Endodermal cell (in vitro differentiated cells): ENCODE results near the gene ASCC1. TPM values are rescaled to one million over a fixed set of nuclear protein-coding genes. Genes with fewer than 3 reads are reported as not detected.
"Not testable (repeated sequence)": the region's sequence is repeated elsewhere in the genome, so short reads cannot be mapped to it uniquely, and the experiment has no call there.

Source experiments
- DNase-seq: peaks from one replicate; pipeline ENCODE4 v3.0.0-alpha.2; 2017
- H3K27ac ChIP-seq: 2 replicates; pipeline ENCODE4 v1.5.1; 2013; ENCODE audit warnings: mild to moderate bottlenecking, low read depth, low read length, moderate library complexity
- H3K27me3 ChIP-seq: 2 replicates; pipeline ENCODE4 v1.6.1; 2013; ENCODE audit warnings: mild to moderate bottlenecking, low read length, moderate library complexity; ENCODE audit not compliant: insufficient read depth, control insufficient read depth, poor library complexity, severe bottlenecking
- H3K36me3 ChIP-seq: 2 replicates; pipeline ENCODE4 v1.7.0; 2013; ENCODE audit warnings: mild to moderate bottlenecking, low read length, moderate library complexity; ENCODE audit not compliant: control insufficient read depth, insufficient read depth
- H3K4me1 ChIP-seq: one replicate; pipeline ENCODE4 v1.7.0; 2013; ENCODE audit warnings: low read length; ENCODE audit not compliant: control insufficient read depth, insufficient read depth
- H3K4me3 ChIP-seq: 2 replicates; pipeline ENCODE4 v1.5.1; 2013; ENCODE audit warnings: mild to moderate bottlenecking, low read length, moderate library complexity
- H3K9ac ChIP-seq: 2 replicates; pipeline ENCODE4 v1.6.1; 2013; ENCODE audit warnings: mild to moderate bottlenecking, low read length, moderate library complexity; ENCODE audit not compliant: poor library complexity, severe bottlenecking; ENCODE audit errors: extremely low read depth
- H3K9me3 ChIP-seq: 2 replicates; pipeline ENCODE4 v1.6.1; 2013; ENCODE audit warnings: mild to moderate bottlenecking, low read length, moderate library complexity; ENCODE audit not compliant: control insufficient read depth
- H3K27ac Mint-ChIP-seq: 2 replicates; pipeline ENCODE4 v1.8.0; 2020; ENCODE audit warnings: mixed read lengths
- H3K27me3 Mint-ChIP-seq: 2 replicates; pipeline ENCODE4 v1.8.0; 2021; ENCODE audit warnings: mild to moderate bottlenecking, mixed read lengths; ENCODE audit not compliant: insufficient read depth
- H3K36me3 Mint-ChIP-seq: 2 replicates; pipeline ENCODE4 v1.8.0; 2020; ENCODE audit warnings: low read depth, mixed read lengths
- H3K4me1 Mint-ChIP-seq: 2 replicates; pipeline ENCODE4 v1.8.0; 2020; ENCODE audit warnings: mixed read lengths
- H3K4me3 Mint-ChIP-seq: 2 replicates; pipeline ENCODE4 v1.8.0; 2020; ENCODE audit warnings: mild to moderate bottlenecking, moderate library complexity, mixed read lengths
- H3K9me3 Mint-ChIP-seq: 2 replicates; pipeline ENCODE4 v1.8.0; 2020; ENCODE audit warnings: mild to moderate bottlenecking, mixed read lengths
- CTCF ChIP-seq: fragments of 200-600 bp; sonication (generic); conservative IDR thresholded peaks from 2 replicates; pipeline ENCODE4 v1.5.0; 2021; ENCODE audit warnings: antibody characterized with exemption, mild to moderate bottlenecking
- WGBS, 2 experiments: methylation state at CpG; one replicate each; pipeline versions ENCODE4 v1.1.5 to v1.1.7; 2013; ENCODE audit warnings: missing lambda C conversion rate in 2 of 2, mixed read lengths in 1 of 2; ENCODE audit not compliant: insufficient coverage in 1 of 2, insufficient read length in 1 of 2; 5-methylcytosine and 5-hydroxymethylcytosine counted together
- total RNA-seq, 2 donors: library from RNA; stranded (reverse); fragmentation: NEBNext Ultra II Directional in 1 of 2; extraction: Animal tissue kit (Norgen Biotek cat#: 25700) in 1 of 2; gene quantifications; 2 replicates in 1 of 2; 3 replicates in 1 of 2; pipeline ENCODE4 v1.2.1, GENCODE V29; 2021

ASCC1 gene
- total RNA-seq, 2 donors from 2014 or later: 29.2 to 34.0 TPM

GRCh38 chr10:72158176-72158575 lies 57.9 kb downstream of the ASCC1 start:
- Histone ChIP-seq H3K36me3 (peaks cover 10% of the 10 kb centered on the region), H3K27me3 (no peaks in the 10 kb centered on the region), H3K9ac (no peak overlapping the region), H3K4me3 (no peak overlapping the region), H3K9me3 (no peaks in the 10 kb centered on the region), H3K27ac (peak overlapping the region; percentile 68), H3K4me1 (no peaks in the 10 kb centered on the region)
- Mint-ChIP-seq H3K9me3 (no peaks in the 10 kb centered on the region), H3K27me3 (no peaks in the 10 kb centered on the region), H3K4me1 (peaks cover 1% of the 10 kb centered on the region), H3K4me3 (no peak overlapping the region), H3K36me3 (peaks cover 22% of the 10 kb centered on the region), H3K27ac (no peak overlapping the region)
- no peak for DNase-seq
- WGBS, 2 experiments: 79 to 92% methylated on average over 7 to 9 of the region's 9 CpGs
- no peak for TF ChIP-seq CTCF

- H3K4me1 Mint-ChIP-seq: peaks cover 1% of the 10 kb centered on the region
- Histone ChIP-seq H3K27me3 (no peaks in the 10 kb centered on the region), H3K9me3 (no peaks in the 10 kb centered on the region), H3K4me1 (no peaks in the 10 kb centered on the region), H3K36me3 (peaks cover 9% of the 10 kb centered on the region), H3K27ac (no peak overlapping the region), H3K4me3 (no peak overlapping the region), H3K9ac (no peak overlapping the region)
- no peak overlapping the region for H3K4me3 Mint-ChIP-seq
- no peak for TF ChIP-seq CTCF
- H3K27me3 Mint-ChIP-seq: no peaks in the 10 kb centered on the region
- peaks cover 4% of the 10 kb centered on the region for H3K9me3 Mint-ChIP-seq
- H3K36me3 Mint-ChIP-seq: peaks cover 24% of the 10 kb centered on the region
- WGBS, 2 experiments: 96 to 100% methylated on average over 6 to 10 of the region's 10 CpGs
- no peak for DNase-seq
- no peak overlapping the region for H3K27ac Mint-ChIP-seq
Observed at GRCh38 chr10:72156223-72156622, 59.9 kb downstream of the ASCC1 start.

GRCh38 chr10:72152286-72152685 lies 63.8 kb downstream of the ASCC1 start:
- peaks cover 4% of the 10 kb centered on the region for H3K9me3 Mint-ChIP-seq
- no peaks in the 10 kb centered on the region for H3K4me1 Mint-ChIP-seq
- no peak overlapping the region for H3K4me3 Mint-ChIP-seq
- Histone ChIP-seq H3K9ac (no peak overlapping the region), H3K4me3 (no peak overlapping the region), H3K27me3 (no peaks in the 10 kb centered on the region), H3K36me3 (no peaks in the 10 kb centered on the region), H3K4me1 (no peaks in the 10 kb centered on the region), H3K9me3 (no peaks in the 10 kb centered on the region), H3K27ac (no peak overlapping the region)
- no peak for DNase-seq
- H3K36me3 Mint-ChIP-seq: peaks cover 26% of the 10 kb centered on the region
- H3K27me3 Mint-ChIP-seq: no peaks in the 10 kb centered on the region
- WGBS, 2 experiments: 91 to 94% methylated on average over 6 to 7 of the region's 7 CpGs
- H3K27ac Mint-ChIP-seq: no peak overlapping the region
- TF ChIP-seq CTCF: no peak

GRCh38 chr10:72150746-72151478 lies 65.2 kb downstream of the ASCC1 start:
- H3K27me3 Mint-ChIP-seq, H3K9ac ChIP-seq, H3K4me1 Mint-ChIP-seq, H3K4me1 ChIP-seq, H3K36me3 ChIP-seq, DNase-seq, H3K9me3 Mint-ChIP-seq, H3K4me3 Mint-ChIP-seq, H3K27ac ChIP-seq, H3K9me3 ChIP-seq, H3K27ac Mint-ChIP-seq, H3K27me3 ChIP-seq, H3K4me3 ChIP-seq: not testable (repeated sequence)
- peaks cover 21% of the 10 kb centered on the region for H3K36me3 Mint-ChIP-seq
- WGBS, 2 experiments: 92 to 95% methylated on average over 2 to 3 of the region's 6 CpGs

GRCh38 chr10:72147324-72147584 lies 68.8 kb downstream of the ASCC1 start:
- not testable (repeated sequence) for DNase-seq, H3K4me1 ChIP-seq, H3K9ac ChIP-seq, H3K27ac ChIP-seq, H3K4me3 Mint-ChIP-seq, H3K4me3 ChIP-seq, H3K27ac Mint-ChIP-seq, H3K36me3 ChIP-seq, H3K27me3 ChIP-seq, H3K4me1 Mint-ChIP-seq, H3K9me3 Mint-ChIP-seq, H3K27me3 Mint-ChIP-seq, H3K9me3 ChIP-seq
- peaks cover 16% of the 10 kb centered on the region for H3K36me3 Mint-ChIP-seq
- WGBS, 2 experiments: 83 to 98% methylated on average over 1 to 4 of the region's 4 CpGs
